Retinal pigment epithelial cell (primary cell): ENCODE data around the gene ACO1.

Source experiments
- DNase-seq: peaks from one replicate; pipeline ENCODE4 v3.0.0-alpha.2; 2010; ENCODE audit warnings: low read depth
- H3K4me3 ChIP-seq: 2 replicates; pipeline ENCODE4 v1.5.1; 2011; ENCODE audit warnings: mild to moderate bottlenecking, low read length, control low read depth, moderate library complexity
- TF ChIP-seq, protein P1 (sequence below): conservative IDR thresholded peaks from 2 replicates; pipeline ENCODE4 v1.5.1; 2011; ENCODE audit warnings: low read depth, low read length, control low read depth, inconsistent platforms

The ACO1 gene

DNA sequence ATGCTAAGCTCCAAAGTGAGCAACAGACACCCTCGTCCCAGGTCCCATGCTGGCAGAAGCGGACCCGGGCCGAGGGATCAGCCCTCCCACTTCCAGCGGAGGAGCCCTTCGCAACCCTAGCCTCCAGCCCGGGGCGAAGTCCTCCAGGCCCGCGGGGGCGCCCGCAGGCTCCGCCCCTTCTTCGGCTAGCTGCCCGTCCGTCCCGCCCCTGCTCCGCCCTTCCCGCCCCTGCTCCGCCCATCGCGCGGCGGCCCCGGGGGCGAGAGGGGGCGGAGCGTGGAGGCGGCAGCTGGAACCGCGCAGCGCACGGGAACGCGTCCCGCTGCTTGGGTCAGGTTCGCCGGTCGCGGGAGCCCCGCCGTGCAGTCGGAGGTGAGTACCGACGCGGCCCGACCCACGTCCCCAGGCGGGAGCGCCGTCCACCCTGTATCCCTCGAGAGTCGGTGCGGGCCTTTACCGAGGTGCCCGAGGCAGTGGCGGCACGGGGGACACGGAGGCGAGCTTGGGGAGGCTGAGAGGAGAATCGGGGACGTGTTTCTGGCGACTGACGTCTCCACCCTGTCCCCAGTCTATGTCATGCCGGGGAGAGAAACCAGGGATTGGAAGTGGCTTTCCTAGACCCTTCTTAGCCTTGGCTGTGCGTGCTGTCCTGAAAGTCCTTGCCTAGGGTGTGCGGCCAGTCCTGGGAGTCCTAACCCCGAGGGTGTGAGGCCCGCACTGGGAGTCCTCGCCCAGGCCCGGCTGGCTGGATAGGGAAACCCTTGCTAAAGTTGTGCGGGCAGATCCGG lies at the start of gene ACO1:
TSS of gene ACO1 (plus strand) at position 280 of the 788 bp plus-strand sequence. CDS start 20,864 bp downstream, outside the sequence.
- H3K4me3 ChIP-seq, result peak within 1 kb of the TSS; percentile 87
- DNase-seq, result no peak
- TF ChIP-seq, protein P1, sequence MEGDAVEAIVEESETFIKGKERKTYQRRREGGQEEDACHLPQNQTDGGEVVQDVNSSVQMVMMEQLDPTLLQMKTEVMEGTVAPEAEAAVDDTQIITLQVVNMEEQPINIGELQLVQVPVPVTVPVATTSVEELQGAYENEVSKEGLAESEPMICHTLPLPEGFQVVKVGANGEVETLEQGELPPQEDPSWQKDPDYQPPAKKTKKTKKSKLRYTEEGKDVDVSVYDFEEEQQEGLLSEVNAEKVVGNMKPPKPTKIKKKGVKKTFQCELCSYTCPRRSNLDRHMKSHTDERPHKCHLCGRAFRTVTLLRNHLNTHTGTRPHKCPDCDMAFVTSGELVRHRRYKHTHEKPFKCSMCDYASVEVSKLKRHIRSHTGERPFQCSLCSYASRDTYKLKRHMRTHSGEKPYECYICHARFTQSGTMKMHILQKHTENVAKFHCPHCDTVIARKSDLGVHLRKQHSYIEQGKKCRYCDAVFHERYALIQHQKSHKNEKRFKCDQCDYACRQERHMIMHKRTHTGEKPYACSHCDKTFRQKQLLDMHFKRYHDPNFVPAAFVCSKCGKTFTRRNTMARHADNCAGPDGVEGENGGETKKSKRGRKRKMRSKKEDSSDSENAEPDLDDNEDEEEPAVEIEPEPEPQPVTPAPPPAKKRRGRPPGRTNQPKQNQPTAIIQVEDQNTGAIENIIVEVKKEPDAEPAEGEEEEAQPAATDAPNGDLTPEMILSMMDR, result no peak

DNA sequence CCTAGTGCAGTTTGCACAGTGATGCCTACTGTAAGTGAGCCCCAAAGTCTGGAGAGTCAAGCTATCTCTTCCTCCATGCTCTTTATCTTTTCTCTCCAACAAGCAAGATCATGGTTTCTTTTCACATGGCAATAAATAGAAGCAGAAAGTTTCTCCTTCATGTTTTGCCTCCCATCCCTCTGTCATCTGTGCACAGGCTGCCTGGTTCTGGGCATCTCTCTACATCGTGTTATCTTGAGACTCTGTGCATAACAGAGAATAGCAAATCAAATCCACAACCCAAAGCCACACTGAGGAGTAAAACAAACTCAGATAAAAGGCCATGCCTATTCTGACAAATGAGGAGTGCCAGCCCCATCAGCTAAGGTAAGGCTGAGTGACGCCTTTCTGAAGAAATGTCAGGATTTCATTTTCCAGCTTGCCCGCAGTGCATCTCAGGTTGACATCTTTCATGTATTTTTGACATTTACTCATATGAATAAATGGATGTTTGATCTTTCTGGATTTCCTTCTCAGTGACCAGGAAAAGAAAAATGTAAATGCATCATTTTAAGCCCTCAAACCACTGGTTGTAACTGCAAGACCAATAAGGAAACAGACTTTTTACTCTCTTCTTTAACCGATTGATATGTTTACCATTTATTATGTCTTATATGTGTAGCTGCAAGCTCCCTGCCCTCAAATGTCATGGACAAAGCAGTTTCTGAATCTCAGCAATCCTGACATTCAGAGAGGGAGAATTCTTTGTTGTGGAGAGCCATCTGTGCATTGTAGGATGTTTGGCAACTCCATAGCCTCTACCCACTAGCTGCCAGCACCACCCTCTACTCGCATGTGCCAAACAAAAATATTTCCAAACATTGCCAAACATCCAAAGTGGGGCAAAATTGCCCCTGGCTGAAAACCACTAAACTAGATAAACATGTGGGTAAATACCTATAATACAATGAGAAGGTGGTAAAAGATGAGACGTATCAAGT lies 49.2 kb upstream of the ACO1 start:
- TF ChIP-seq, protein P1, result no peak
- DNase-seq, result no peak

DNA sequence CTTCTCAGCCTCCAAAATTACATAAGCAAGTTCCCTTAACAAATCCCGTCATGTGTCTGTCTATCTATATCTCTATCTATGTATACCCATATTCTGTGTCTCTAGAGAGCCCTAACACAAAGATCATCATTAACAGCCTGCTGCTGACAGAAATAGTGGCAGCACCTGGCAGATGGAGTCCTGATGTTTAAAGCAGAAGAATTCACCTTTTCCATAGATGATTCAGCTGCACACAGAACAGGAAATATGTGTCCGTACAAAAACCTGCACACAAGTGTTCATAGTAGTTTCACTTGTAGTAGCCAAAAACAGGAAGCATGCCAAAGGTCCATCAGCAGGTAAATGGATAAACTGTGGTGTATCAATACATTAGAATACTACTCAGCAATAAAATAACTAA lies 45.0 kb upstream of the ACO1 start:
- no peak for DNase-seq
- H3K4me3 ChIP-seq, result no peak overlapping the region
- TF ChIP-seq, protein P1, result no peak

More for the DNA sequence above, 49.2 kb upstream of the ACO1 start:
- no peak overlapping the region for H3K4me3 ChIP-seq

DNA sequence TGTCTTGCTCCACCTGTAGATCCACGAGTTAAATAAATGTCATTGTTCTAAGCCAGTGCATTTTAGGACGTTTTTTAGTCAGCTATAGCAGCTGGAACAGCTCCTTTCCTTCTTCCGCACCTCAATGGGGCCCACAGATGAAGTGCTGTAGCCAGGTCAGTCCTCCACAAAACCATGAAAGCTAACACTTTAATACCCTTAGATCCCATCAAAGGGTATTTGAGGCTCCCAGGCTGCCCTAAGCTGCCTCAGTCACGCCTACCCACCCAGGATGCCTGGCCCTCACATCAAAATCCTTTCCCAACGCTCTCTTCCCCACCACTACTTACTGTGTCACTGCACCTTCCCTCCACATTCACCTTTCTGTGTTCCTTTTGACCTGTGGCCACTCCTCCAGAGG lies 44.1 kb upstream of the ACO1 start:
- no peak overlapping the region for H3K4me3 ChIP-seq
- DNase-seq, result no peak
- TF ChIP-seq, protein P1, result no peak

DNA sequence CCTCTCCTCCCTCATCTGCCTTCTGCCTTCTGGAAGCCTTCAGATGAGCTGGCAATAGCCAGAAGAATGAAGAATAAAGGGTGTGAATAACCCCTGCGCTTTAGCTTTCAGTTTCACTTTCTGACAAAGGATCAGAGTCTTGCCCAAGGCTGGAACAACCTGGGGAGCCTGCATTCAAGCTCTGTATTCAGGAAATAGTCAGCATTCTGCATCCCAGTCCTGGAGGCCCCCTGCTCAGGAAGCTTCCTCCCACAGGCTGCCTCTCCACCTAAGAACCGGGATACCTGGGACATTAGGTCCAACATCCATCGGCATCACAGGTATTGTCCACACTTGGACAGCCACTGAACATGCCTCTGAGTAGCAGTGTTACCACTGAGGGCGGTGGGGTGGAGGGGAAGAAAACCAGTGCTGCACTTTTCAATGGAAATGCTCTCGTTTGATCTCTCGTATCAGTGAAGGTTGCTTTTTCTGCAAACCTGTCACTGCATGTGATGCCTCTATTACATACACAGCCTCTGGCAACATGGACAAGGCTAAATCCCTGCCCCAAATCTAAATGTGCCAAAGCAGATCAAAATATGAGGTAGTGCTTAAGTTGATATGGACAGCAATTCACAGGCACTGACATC lies 39.8 kb upstream of the ACO1 start:
- TF ChIP-seq, protein P1, result no peak
- H3K4me3 ChIP-seq, result no peak overlapping the region
- DNase-seq, result no peak

DNA sequence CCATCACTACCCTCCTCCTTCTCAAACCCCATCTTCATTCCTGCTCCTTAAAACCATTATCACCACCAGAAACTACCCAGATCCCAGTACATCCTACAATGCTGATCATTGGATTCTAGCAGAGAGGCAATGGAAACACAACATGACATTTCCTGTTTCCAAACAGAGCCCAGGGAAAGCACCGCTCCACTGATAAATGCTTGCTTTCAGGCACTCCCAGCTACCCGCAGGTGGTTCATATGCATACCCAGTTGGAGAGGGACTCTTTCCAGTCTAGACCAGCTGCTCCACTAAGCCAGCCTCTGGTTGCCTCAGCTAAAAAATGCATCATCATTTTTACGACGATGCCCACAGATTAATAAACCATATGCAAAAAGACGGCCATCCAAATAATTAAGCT lies 39.2 kb upstream of the ACO1 start:
- no peak for DNase-seq
- no peak overlapping the region for H3K4me3 ChIP-seq
- TF ChIP-seq, protein P1, result no peak
